Mammary epithelial cell (primary cell): ENCODE data around the gene CR1L.
"Not testable (repeated sequence)": the region's sequence is repeated elsewhere in the genome, so short reads cannot be mapped to it uniquely, and the experiment has no call there.

ENCODE experiments used
- CTCF ChIP-seq, 2 donors: IDR thresholded peaks in 1 of 2; conservative IDR thresholded peaks in 1 of 2; 2 replicates each; pipeline ENCODE4 v1.5.1; 2011 to 2012; ENCODE audit warnings: inconsistent platforms in 2 of 2, low read length in 2 of 2, mild to moderate bottlenecking in 2 of 2, control low read depth in 1 of 2, low read depth in 1 of 2; ENCODE audit not compliant: insufficient read depth in 1 of 2; ENCODE audit errors: extremely low read depth in 1 of 2
- EZH2 ChIP-seq: IDR thresholded peaks from 2 replicates; pipeline ENCODE4 v1.6.1; 2012; ENCODE audit warnings: low read length, inconsistent platforms, borderline replicate concordance

GRCh38 chr1:207770514-207770913 lies 125.6 kb downstream of the CR1L start:
- not testable (repeated sequence) for TF ChIP-seq CTCF (conservative IDR thresholded peaks at IDR 0.05 in 1 of 2, IDR thresholded peaks at IDR 0.05 in 1 of 2; ENCODE audit: extremely low read depth in 1 of 2, insufficient read depth in 1 of 2, low read depth in 1 of 2, low read length in 2 of 2); EZH2
